Activated B cell treated with CpG ODN at 0.5 μM for 24 hours (primary cell): Measurements from ENCODE around the gene EHMT1. TPM values are rescaled to one million over a fixed set of nuclear protein-coding genes. Genes with fewer than 3 reads are reported as not detected.
"Not testable (repeated sequence)": the region's sequence is repeated elsewhere in the genome, so short reads cannot be mapped to it uniquely, and the experiment has no call there.

ENCODE experiments used
- ATAC-seq: fragments of 200-7000 bp; cut with Tn5 transposase; one replicate; pipeline ENCODE4 v1.10.0; 2021; ENCODE audit warnings: low read depth, mild to moderate bottlenecking, moderate library complexity
- CTCF ChIA-PET: fragments of 350-600 bp; sonication (Branson Sonifier 250); formaldehyde crosslinking; loops from one replicate; lab custom pipeline; 2021; ENCODE audit warnings: antibody characterized with exemption; lab: Charles Lee
- POLR2A ChIA-PET: fragments of 350-600 bp; sonication (Branson Sonifier 250); formaldehyde crosslinking; loops from one replicate; lab custom pipeline; 2021; ENCODE audit warnings: antibody characterized with exemption; lab: Charles Lee
- DNase-seq: peaks from one replicate; pipeline ENCODE4 v3.0.0; 2022
- H3K27ac Mint-ChIP-seq: one replicate; pipeline ENCODE4 v1.8.0; 2020; ENCODE audit warnings: mixed read lengths
- H3K27me3 Mint-ChIP-seq: one replicate; pipeline ENCODE4 v1.8.0; 2021; ENCODE audit warnings: mixed read lengths
- H3K36me3 Mint-ChIP-seq: one replicate; pipeline ENCODE4 v1.8.0; 2021; ENCODE audit warnings: low read depth, mixed read lengths
- H3K4me1 Mint-ChIP-seq: one replicate; pipeline ENCODE4 v1.8.0; 2021; ENCODE audit warnings: mixed read lengths
- H3K4me3 Mint-ChIP-seq: one replicate; pipeline ENCODE4 v1.8.0; 2020; ENCODE audit warnings: mild to moderate bottlenecking, mixed read lengths
- H3K9me3 Mint-ChIP-seq: one replicate; pipeline ENCODE4 v1.8.0; 2020; ENCODE audit warnings: mixed read lengths
- intact Hi-C: fragments of 100-400 bp; cut with micrococcal nuclease; formaldehyde crosslinking; loops from one replicate; pipeline ENCODE4 v1.15.1; 2024
- total RNA-seq: library from RNA; stranded (reverse); gene quantifications from 2 replicates; pipeline ENCODE4 v1.2.3, GENCODE V29; 2022
- TF ChIP-seq, protein P1 (sequence below): fragments of 200-600 bp; IDR thresholded peaks from one replicate; pipeline ENCODE4 v1.8.0; 2022; ENCODE audit warnings: antibody characterized with exemption, mild to moderate bottlenecking

Gene EHMT1
- total RNA-seq, 1 donor from 2014 or later: 163 TPM

DNA sequence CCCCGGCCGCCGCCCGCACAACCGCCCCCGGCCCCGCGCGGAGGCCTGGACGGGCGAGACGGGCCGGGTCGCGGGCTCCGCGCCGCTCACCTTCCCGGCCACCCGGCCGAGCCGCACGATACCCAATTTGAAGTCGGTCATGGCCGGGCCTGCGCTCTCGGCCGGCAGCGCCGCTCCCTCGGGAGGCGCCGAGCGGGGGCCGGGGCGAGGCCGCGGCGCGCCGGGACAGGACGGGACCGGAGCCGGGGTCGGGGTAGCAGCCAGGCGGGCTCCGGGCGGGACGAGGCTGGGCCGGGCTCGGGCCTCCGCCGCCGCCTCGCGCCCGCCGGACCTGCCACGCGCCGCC is 28.7 kb upstream of the EHMT1 start:
- CTCF ChIA-PET: interaction anchor here (1.8 kb wide), 1 partner anchor 11 kb away, joined by 5 read pairs; the partner anchor contains the start of gene DPH7
- Mint-ChIP-seq H3K4me1 (peaks cover 6% of the 10 kb centered on the region), H3K27me3 (peaks cover 1% of the 10 kb centered on the region), H3K9me3 (no peaks in the 10 kb centered on the region), H3K36me3 (peaks cover 33% of the 10 kb centered on the region), H3K4me3 (no peak overlapping the region), H3K27ac (no peak overlapping the region)
- ATAC-seq (no peak), DNase-seq (no peak)
- POLR2A ChIA-PET: interaction anchor here (0.8 to 1.6 kb wide), 7 partner anchors 11 to 38 kb away, joined by 3 to 9 read pairs (median 6); partner anchors contain the start of genes ARRDC1, EHMT1 and MRPL41
- intact Hi-C loops: loop anchor here (1.0 to 5.0 kb wide), 2 partner anchors 15 to 38 kb away; partner anchors contain the start of genes ARRDC1, MRPL41 and PNPLA7
- TF ChIP-seq, protein P1, sequence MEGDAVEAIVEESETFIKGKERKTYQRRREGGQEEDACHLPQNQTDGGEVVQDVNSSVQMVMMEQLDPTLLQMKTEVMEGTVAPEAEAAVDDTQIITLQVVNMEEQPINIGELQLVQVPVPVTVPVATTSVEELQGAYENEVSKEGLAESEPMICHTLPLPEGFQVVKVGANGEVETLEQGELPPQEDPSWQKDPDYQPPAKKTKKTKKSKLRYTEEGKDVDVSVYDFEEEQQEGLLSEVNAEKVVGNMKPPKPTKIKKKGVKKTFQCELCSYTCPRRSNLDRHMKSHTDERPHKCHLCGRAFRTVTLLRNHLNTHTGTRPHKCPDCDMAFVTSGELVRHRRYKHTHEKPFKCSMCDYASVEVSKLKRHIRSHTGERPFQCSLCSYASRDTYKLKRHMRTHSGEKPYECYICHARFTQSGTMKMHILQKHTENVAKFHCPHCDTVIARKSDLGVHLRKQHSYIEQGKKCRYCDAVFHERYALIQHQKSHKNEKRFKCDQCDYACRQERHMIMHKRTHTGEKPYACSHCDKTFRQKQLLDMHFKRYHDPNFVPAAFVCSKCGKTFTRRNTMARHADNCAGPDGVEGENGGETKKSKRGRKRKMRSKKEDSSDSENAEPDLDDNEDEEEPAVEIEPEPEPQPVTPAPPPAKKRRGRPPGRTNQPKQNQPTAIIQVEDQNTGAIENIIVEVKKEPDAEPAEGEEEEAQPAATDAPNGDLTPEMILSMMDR: no peak

DNA sequence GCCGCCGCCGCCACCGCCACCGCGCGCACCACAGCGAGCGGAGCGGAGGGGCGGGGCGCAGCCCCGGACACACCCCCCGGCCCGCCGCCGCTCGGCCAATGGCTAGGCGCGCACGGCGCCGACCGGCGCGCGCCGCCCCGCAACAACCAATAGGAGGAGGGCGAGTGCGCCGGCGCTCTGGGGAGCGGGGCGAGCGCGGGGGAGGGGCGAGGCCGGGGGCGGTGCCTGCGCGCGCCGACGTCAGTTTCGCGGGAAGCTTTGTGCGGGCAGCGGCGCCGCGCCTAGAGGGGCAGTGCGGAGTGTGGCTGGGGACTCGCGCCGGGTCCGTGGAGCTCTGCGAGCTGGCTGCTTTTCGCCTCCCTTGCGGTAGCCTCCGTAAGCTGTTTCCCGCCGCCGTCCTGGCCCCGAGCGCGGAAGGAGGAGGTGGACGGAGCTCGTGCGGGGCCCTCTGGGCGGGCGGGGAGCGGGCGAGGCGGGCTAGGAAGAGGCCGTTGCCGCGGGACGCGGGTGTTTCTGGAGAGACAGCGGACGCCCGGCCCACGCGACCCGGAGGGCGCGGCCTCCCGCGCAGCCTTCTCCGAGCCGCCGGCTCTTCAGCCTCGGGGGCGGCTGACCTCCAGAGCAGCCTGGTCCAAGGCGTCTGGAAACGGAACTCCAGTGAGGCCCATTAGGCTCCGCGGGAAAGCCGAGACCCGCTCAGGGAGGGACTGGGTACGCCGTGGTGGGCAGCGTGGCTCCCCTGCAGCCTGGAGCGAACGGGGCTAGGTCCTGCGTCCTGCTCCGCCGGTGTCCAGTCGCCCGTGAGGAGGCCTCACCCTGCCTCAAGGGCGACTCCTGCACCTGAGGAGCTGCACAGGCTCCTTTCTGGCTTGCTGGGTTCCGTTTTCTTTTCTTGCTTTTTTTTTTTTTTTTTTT is 28.1 kb upstream of the EHMT1 start, which contains the start of gene ZMYND19:
TSS of gene ZMYND19 (minus strand) at position 44 of the 915 bp plus-strand sequence. CDS start 249 bp downstream, outside the sequence.
- H3K27ac Mint-ChIP-seq: peak within 1 kb of the TSS; percentile 92
- POLR2A ChIA-PET: interaction anchor here (0.6 to 1.8 kb wide), 11 partner anchors 10 to 56 kb away, joined by 3 to 9 read pairs (median 6); partner anchors contain the start of genes ARRDC1, EHMT1 and MRPL41
- H3K27me3 Mint-ChIP-seq: peaks cover 1% of the 10 kb centered on the region
- DNase-seq: peak; percentile 95
- H3K36me3 Mint-ChIP-seq: peaks cover 27% of the 10 kb centered on the region
- no peaks in the 10 kb centered on the region for H3K9me3 Mint-ChIP-seq
- intact Hi-C loops: loop anchor here (1.0 to 5.0 kb wide), 2 partner anchors 15 to 38 kb away; partner anchors contain the start of genes ARRDC1, MRPL41 and PNPLA7
- peak within 1 kb of the TSS; percentile 98 for H3K4me3 Mint-ChIP-seq
- peak; percentile 96 for ATAC-seq
- TF ChIP-seq, protein P1: no peak
- peaks cover 6% of the 10 kb centered on the region for H3K4me1 Mint-ChIP-seq
- CTCF ChIA-PET: interaction anchor here (1.8 kb wide), 1 partner anchor 12 kb away, joined by 5 read pairs; the partner anchor contains the start of gene DPH7

DNA sequence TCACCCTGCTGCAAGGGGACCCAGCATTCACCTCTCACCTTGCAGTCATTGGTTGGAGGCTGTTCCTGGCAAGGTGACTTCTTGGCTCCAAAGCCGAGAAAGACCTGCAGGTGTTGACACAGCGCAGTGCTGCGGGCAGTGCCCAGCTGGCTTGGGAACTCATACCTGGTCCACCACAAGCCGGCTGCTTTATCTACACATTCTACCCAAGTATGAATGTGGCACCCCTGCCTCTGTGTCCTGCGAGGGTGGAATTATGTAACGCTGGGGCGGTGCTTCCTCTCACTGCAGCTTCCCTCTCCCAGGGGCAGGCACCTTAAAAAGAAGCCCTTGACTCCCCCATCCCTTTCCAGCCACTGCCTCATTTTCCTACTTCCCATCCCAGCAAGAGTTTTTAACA is 26.0 kb upstream of the EHMT1 start:
- Mint-ChIP-seq H3K9me3 (no peaks in the 10 kb centered on the region), H3K36me3 (peaks cover 9% of the 10 kb centered on the region), H3K4me1 (peaks cover 6% of the 10 kb centered on the region), H3K4me3 (no peak overlapping the region), H3K27me3 (peaks cover 1% of the 10 kb centered on the region), H3K27ac (no peak overlapping the region)
- TF ChIP-seq, protein P1: no peak
- ChIA-PET POLR2A (interaction anchor here (1.3 to 1.7 kb wide), 2 partner anchors 10 to 13 kb away, joined by 5 to 11 read pairs; partner anchors contain the start of gene ARRDC1), CTCF (no interaction called here)
- intact Hi-C loops: loop anchor here (5.0 kb wide), 1 partner anchor 40 kb away; the partner anchor contains the start of genes MRPL41 and PNPLA7
- ATAC-seq: no peak
- DNase-seq: no peak

DNA sequence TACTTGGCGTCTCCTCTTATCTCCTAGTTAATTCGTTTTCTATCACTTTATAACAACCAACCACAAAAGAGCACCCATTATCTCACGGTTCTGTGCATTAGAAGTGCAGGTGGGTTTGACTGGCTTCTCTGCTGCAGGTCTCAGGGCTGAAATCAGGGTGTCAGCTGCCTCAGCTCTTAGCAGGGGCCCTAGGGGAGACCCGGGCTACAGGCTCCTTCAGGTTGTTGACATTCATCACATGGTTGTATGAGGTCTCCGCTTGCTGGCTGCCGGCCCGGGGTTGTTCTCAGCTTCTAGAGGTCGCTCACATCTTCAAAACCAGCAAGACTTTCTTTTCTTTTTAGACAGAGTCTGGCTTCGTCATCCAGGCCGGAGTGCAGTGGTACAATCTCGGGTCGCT is 25.6 kb upstream of the EHMT1 start:
- Mint-ChIP-seq H3K9me3 (no peaks in the 10 kb centered on the region), H3K36me3 (peaks cover 4% of the 10 kb centered on the region), H3K4me1 (peaks cover 6% of the 10 kb centered on the region), H3K4me3 (no peak overlapping the region), H3K27ac (no peak overlapping the region), H3K27me3 (peaks cover 1% of the 10 kb centered on the region)
- POLR2A ChIA-PET: interaction anchor here (1.3 to 1.7 kb wide), 2 partner anchors 10 to 12 kb away, joined by 5 to 11 read pairs; partner anchors contain the start of gene ARRDC1
- TF ChIP-seq, protein P1: no peak
- CTCF ChIA-PET: no interaction called here
- intact Hi-C loops: loop anchor here (5.0 kb wide), 1 partner anchor 41 kb away; the partner anchor contains the start of genes MRPL41 and PNPLA7
- ATAC-seq: no peak
- DNase-seq: no peak

DNA sequence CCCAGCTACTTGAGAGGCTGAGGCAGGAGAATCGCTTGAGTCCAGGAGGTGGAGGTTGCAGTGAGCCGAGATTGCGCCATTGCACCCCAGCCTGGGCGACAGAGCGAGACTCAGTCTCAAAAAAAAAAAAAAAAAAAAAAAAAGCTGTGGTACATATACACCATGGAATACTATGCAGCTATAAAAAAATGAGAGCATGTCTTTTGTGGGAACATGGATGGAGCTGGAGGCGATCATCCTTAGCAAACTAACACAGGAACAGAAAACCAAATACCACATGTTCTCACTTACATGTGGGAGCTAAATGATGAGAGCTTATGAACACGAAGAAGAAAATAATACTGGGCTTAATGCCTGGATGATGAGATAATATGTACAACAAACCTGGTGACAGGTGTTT is 22.2 kb upstream of the EHMT1 start:
- POLR2A ChIA-PET: interaction anchor here (1.1 kb wide), 1 partner anchor 9 kb away, joined by 4 read pairs; the partner anchor contains the start of gene ARRDC1
- intact Hi-C loops, H3K9me3 Mint-ChIP-seq, H3K27me3 Mint-ChIP-seq, CTCF ChIA-PET, H3K4me1 Mint-ChIP-seq, H3K27ac Mint-ChIP-seq, H3K4me3 Mint-ChIP-seq, DNase-seq, H3K36me3 Mint-ChIP-seq, ATAC-seq: not testable (repeated sequence)
